Stomach (tissue), 4 donors: Measurements from ENCODE around the gene TKTL1.

Experiments used
- POLR2A ChIP-seq, 4 donors: fragments of 450-650 bp; IDR thresholded peaks; one replicate each; pipeline ENCODE4 v1.6.1; 2016; ENCODE audit warnings: antibody characterized with exemption in 4 of 4, control low read depth in 2 of 4, mild to moderate bottlenecking in 1 of 4, moderate library complexity in 1 of 4
- POLR2AphosphoS5 ChIP-seq, 3 donors: sonication (generic); formaldehyde crosslinking; IDR thresholded peaks; one replicate each; pipeline ENCODE4 v1.6.1; 2016; ENCODE audit warnings: antibody characterized with exemption in 3 of 3
- TF ChIP-seq, protein P1 (sequence below), 7 experiments: fragments of 450-650 bp in 4 of 7; fragments of 200-600 bp in 3 of 7; sonication (generic) in 3 of 7; IDR thresholded peaks; one replicate each; pipeline ENCODE4 v1.5.1; 2016 to 2019; ENCODE audit warnings: antibody characterized with exemption in 7 of 7, control low read depth in 2 of 7, mild to moderate bottlenecking in 1 of 7

DNA sequence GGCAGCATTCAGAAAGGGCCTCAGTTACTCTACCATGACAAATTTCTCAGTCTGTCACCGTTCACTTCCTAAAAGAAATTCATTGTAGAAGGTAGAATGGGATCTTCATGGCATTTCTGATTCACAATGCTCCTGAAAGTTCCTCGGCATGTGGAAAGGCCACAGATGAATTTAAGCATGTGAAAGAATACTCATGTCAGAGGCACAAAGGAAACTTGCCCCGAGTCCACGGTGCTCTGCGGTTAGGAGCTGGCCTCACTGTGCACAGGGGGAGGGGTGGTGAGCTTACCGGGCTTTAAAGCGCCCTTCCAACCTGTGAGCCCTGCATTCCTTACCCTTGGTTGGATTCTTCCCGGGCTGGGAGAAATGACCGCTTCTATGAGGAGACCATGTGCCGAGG, 9.3 kb downstream of the TKTL1 start:
- TF ChIP-seq, protein P1, sequence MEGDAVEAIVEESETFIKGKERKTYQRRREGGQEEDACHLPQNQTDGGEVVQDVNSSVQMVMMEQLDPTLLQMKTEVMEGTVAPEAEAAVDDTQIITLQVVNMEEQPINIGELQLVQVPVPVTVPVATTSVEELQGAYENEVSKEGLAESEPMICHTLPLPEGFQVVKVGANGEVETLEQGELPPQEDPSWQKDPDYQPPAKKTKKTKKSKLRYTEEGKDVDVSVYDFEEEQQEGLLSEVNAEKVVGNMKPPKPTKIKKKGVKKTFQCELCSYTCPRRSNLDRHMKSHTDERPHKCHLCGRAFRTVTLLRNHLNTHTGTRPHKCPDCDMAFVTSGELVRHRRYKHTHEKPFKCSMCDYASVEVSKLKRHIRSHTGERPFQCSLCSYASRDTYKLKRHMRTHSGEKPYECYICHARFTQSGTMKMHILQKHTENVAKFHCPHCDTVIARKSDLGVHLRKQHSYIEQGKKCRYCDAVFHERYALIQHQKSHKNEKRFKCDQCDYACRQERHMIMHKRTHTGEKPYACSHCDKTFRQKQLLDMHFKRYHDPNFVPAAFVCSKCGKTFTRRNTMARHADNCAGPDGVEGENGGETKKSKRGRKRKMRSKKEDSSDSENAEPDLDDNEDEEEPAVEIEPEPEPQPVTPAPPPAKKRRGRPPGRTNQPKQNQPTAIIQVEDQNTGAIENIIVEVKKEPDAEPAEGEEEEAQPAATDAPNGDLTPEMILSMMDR (IDR thresholded peaks at IDR 0.05) = no peak
- TF ChIP-seq POLR2AphosphoS5 (IDR thresholded peaks at IDR 0.05) = no peak
- TF ChIP-seq POLR2A (IDR thresholded peaks at IDR 0.05) = no peak
